ENCODE measurements around the gene TBC1D1. TPM values are rescaled to one million over a fixed set of nuclear protein-coding genes. Genes with fewer than 3 reads are reported as not detected.

The TBC1D1 gene
- polyA plus RNA-seq, 1 donor (not counting 4 experiments of a cell fraction or from before 2014, with no cell fraction given) = 32.5 TPM

GRCh38 chr4:38003102-38003501, 112.2 kb downstream of the TBC1D1 start:
- no peak overlapping the region for H3K4me2 ChIP-seq (ENCODE audit: control insufficient read depth, extremely low read depth, insufficient read depth, low read depth, low read length)
- no peaks in the 10 kb centered on the region for H3K36me3 ChIP-seq (ENCODE audit: control insufficient read depth in 2 of 2, extremely low read depth in 1 of 2, insufficient read depth in 2 of 2, low read length in 2 of 2)
- H3K79me2 ChIP-seq (ENCODE audit: control insufficient read depth, insufficient read depth, low read length) = peaks cover 5% of the 10 kb centered on the region
- no peaks in the 10 kb centered on the region for H3K9me3 ChIP-seq (ENCODE audit: control insufficient read depth, low read depth, low read length)
- H3K4me3 ChIP-seq (ENCODE audit: control insufficient read depth in 2 of 3, extremely low read depth in 1 of 3, insufficient read depth in 2 of 3, low read depth in 1 of 3, low read length in 3 of 3) = no peak overlapping the region
- no peak overlapping the region for H2AFZ ChIP-seq (ENCODE audit: control insufficient read depth, low read length)
- no peak for TF ChIP-seq EZH2 (IDR thresholded peaks at IDR 0.05; ENCODE audit: low read length)
- TF ChIP-seq, protein P1, sequence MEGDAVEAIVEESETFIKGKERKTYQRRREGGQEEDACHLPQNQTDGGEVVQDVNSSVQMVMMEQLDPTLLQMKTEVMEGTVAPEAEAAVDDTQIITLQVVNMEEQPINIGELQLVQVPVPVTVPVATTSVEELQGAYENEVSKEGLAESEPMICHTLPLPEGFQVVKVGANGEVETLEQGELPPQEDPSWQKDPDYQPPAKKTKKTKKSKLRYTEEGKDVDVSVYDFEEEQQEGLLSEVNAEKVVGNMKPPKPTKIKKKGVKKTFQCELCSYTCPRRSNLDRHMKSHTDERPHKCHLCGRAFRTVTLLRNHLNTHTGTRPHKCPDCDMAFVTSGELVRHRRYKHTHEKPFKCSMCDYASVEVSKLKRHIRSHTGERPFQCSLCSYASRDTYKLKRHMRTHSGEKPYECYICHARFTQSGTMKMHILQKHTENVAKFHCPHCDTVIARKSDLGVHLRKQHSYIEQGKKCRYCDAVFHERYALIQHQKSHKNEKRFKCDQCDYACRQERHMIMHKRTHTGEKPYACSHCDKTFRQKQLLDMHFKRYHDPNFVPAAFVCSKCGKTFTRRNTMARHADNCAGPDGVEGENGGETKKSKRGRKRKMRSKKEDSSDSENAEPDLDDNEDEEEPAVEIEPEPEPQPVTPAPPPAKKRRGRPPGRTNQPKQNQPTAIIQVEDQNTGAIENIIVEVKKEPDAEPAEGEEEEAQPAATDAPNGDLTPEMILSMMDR (optimal IDR thresholded peaks at IDR 0.05 in 1 of 3, IDR thresholded peaks at IDR 0.05 in 1 of 3, conservative IDR thresholded peaks at IDR 0.05 in 1 of 3; ENCODE audit: extremely low read depth in 1 of 3, insufficient read depth in 2 of 3, low read length in 3 of 3) = no peak
- peaks cover 8% of the 10 kb centered on the region for H3K4me1 ChIP-seq (ENCODE audit: control insufficient read depth, extremely low read depth, insufficient read depth, low read length)
- dilution Hi-C loops (cut with MboI; ENCODE audit: extremely low pct_ligation_motif_present, low sequenced_read_pairs) = no loop called here
- H3K9me1 ChIP-seq (ENCODE audit: control insufficient read depth, extremely low read depth, insufficient read depth, low read length) = no peaks in the 10 kb centered on the region
- no peak overlapping the region for H3K27ac ChIP-seq (ENCODE audit: control insufficient read depth, insufficient read depth, low read length)
- no peaks in the 10 kb centered on the region for H3K27me3 ChIP-seq (ENCODE audit: control insufficient read depth, extremely low read depth, insufficient read depth, low read length)
- no peaks in the 10 kb centered on the region for H4K20me1 ChIP-seq (ENCODE audit: control insufficient read depth, extremely low read depth, insufficient read depth, low read length)
- no peak for FAIRE-seq
- no peak overlapping the region for H3K9ac ChIP-seq (ENCODE audit: control insufficient read depth, extremely low read depth, insufficient read depth, low read length)
- no peak for DNase-seq (ENCODE audit: low read depth, low spot score)

GRCh38 chr4:38003628-38004027, 112.7 kb downstream of the TBC1D1 start:
- Histone ChIP-seq H3K79me2 (ENCODE audit: control insufficient read depth, insufficient read depth, low read length) (peaks cover 2% of the 10 kb centered on the region), H3K4me1 (ENCODE audit: control insufficient read depth, extremely low read depth, insufficient read depth, low read length) (peaks cover 8% of the 10 kb centered on the region), H3K4me2 (ENCODE audit: control insufficient read depth, extremely low read depth, insufficient read depth, low read depth, low read length) (no peak overlapping the region), H3K4me3 (ENCODE audit: control insufficient read depth in 2 of 3, extremely low read depth in 1 of 3, insufficient read depth in 2 of 3, low read depth in 1 of 3, low read length in 3 of 3) (no peak overlapping the region), H3K36me3 (ENCODE audit: control insufficient read depth in 2 of 2, extremely low read depth in 1 of 2, insufficient read depth in 2 of 2, low read length in 2 of 2) (no peaks in the 10 kb centered on the region), H3K9ac (ENCODE audit: control insufficient read depth, extremely low read depth, insufficient read depth, low read length) (no peak overlapping the region), H4K20me1 (ENCODE audit: control insufficient read depth, extremely low read depth, insufficient read depth, low read length) (no peaks in the 10 kb centered on the region), H3K9me3 (ENCODE audit: control insufficient read depth, low read depth, low read length) (no peaks in the 10 kb centered on the region), H3K27me3 (ENCODE audit: control insufficient read depth, extremely low read depth, insufficient read depth, low read length) (no peaks in the 10 kb centered on the region), H3K9me1 (ENCODE audit: control insufficient read depth, extremely low read depth, insufficient read depth, low read length) (no peaks in the 10 kb centered on the region), H2AFZ (ENCODE audit: control insufficient read depth, low read length) (no peak overlapping the region), H3K27ac (ENCODE audit: control insufficient read depth, insufficient read depth, low read length) (no peak overlapping the region)
- dilution Hi-C loops (cut with MboI; ENCODE audit: extremely low pct_ligation_motif_present, low sequenced_read_pairs) = no loop called here
- TF ChIP-seq, protein P1 (optimal IDR thresholded peaks at IDR 0.05 in 1 of 3, IDR thresholded peaks at IDR 0.05 in 1 of 3, conservative IDR thresholded peaks at IDR 0.05 in 1 of 3; ENCODE audit: extremely low read depth in 1 of 3, insufficient read depth in 2 of 3, low read length in 3 of 3) = no peak
- TF ChIP-seq EZH2 (IDR thresholded peaks at IDR 0.05; ENCODE audit: low read length) = no peak
- FAIRE-seq = no peak
- DNase-seq (ENCODE audit: low read depth, low spot score) = no peak

Measured in keratinocyte (primary cell).